Prostate gland (tissue), 2 donors: Measurements from ENCODE around the gene AGPAT2.

Source experiments
- CTCF ChIP-seq, 4 experiments: fragments of 200-600 bp in 2 of 4; fragments of 450-650 bp in 2 of 4; sonication (generic) in 2 of 4; IDR thresholded peaks; 1 replicate in 3 of 4; 2 replicates in 1 of 4; pipeline ENCODE4 v1.5.1; 2016 to 2019; ENCODE audit warnings: antibody characterized with exemption in 4 of 4, mild to moderate bottlenecking in 2 of 4, moderate library complexity in 2 of 4
- POLR2A ChIP-seq: fragments of 450-650 bp; IDR thresholded peaks from one replicate; pipeline ENCODE4 v1.6.1; 2016; ENCODE audit warnings: antibody characterized with exemption, mild to moderate bottlenecking

- TF ChIP-seq CTCF (IDR thresholded peaks at IDR 0.05), result no peak
- no peak for TF ChIP-seq POLR2A
Measured at GRCh38 chr9:136681945-136682699, 5.1 kb downstream of the AGPAT2 start.
